ENCODE data around the gene PTPRQ.
"Not testable (repeated sequence)": the region's sequence is repeated elsewhere in the genome, so short reads cannot be mapped to it uniquely, and the experiment has no call there.

The PTPRQ gene

GRCh38 chr12:80472911-80473500 is 29.0 kb downstream of the PTPRQ start:
- DNase-seq (ENCODE audit: low read depth in 2 of 2), result no peak

- DNase-seq (ENCODE audit: low read depth in 2 of 2), result not testable (repeated sequence)
Measured at GRCh38 chr12:80477521-80478145, 33.6 kb downstream of the PTPRQ start.

DNA sequence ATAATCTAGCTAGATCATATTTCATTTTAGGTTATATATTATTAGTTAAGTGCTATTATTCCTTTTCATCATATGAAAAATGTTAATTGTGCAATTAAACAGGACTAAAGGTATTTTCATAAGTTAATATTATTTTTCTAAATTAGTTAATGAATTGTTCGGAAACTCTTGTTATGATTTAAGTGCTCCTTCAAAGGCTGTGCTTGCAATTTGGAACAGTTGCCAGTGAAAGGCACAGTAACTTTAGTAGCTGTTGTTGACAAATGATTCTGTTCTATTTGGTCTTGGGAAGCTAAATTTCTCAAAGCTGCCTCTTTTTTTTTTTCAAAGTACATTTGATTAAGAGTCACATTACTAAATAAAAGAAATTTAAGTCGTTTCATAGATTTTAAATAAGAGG is 40.7 kb downstream of the PTPRQ start:
- no peak for DNase-seq (ENCODE audit: low read depth in 2 of 2)

DNA sequence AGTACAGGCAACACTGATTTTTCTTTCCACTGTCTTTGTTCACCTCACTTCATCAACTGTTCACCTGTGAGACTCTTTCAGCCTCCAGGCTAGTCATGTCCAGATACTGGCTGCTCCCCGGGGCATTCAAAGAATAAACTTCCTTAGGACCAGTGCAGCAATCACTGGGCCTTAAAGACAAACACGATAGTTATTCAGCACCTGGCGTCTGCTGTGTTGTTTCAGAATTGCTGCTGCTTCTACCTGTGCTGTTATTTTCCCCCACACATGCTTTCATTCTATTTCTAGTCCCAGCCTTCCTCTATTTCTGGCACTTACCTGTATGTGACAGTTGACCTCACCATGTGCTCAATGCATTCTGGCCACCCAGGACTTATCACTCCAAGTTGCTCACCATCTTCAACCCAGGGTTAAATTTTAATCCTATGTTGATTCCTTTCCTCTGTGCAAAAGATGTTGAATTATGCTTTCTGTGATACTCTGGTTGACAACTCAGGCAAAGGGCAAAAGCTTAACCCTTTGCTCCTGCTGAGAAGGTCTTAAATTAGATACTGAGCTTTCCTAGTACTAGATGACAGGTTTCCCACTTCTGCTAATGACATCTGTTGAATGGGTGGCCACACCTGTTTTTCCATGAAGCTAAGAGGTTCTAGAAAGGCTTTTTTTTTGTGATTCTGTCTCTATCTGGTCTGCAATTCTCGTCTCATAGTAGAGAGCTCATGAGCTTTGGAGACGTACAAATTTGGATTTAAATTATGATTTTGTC is 41.4 kb downstream of the PTPRQ start:
- DNase-seq (ENCODE audit: low read depth in 2 of 2), result no peak

GRCh38 chr12:80490329-80490728 is 46.3 kb downstream of the PTPRQ start:
- DNase-seq (ENCODE audit: low read depth in 2 of 2), result no peak

DNA sequence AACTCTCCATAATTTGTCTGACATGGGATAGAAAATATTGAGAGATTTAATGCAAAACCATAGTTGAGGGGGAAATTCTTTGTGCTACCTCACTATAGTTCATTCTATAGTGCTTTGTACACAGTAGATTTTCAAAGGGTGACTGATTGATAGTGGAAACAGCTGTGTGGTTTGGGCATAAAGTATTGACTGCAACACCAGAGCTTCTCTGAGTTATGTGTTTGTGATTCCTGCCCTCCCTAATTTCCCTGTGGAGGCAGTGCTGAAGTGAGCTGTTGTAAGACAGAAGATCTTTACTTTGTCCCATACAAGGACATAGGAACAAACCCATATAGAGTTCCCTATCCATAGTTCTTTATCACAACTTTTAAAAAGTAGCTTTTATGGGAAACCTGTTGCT is 47.1 kb downstream of the PTPRQ start:
- DNase-seq (ENCODE audit: low read depth in 2 of 2), result no peak

DNA sequence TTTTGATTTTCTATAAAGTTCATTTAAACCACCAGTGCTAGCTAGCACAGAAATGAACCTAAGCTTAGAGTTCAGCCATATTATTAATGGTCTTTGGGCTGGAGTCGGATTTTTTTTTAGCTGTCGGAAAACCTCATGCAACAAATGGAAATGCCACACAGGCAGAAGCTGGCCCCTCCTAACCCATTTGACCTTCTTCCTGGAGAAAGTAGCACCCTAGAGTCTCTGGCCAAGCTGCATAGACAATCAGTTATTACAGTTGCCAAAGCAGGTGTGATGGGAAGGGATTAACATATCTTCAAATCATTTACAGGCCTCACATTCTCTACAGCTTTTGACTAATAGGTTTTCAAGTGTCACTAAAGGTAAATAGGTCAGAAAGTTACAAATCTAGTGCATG is 49.4 kb downstream of the PTPRQ start:
- no peak for DNase-seq (ENCODE audit: low read depth in 2 of 2)

- DNase-seq (ENCODE audit: low read depth in 2 of 2), result no peak
Measured at GRCh38 chr12:80494836-80495235, 50.8 kb downstream of the PTPRQ start.

DNA sequence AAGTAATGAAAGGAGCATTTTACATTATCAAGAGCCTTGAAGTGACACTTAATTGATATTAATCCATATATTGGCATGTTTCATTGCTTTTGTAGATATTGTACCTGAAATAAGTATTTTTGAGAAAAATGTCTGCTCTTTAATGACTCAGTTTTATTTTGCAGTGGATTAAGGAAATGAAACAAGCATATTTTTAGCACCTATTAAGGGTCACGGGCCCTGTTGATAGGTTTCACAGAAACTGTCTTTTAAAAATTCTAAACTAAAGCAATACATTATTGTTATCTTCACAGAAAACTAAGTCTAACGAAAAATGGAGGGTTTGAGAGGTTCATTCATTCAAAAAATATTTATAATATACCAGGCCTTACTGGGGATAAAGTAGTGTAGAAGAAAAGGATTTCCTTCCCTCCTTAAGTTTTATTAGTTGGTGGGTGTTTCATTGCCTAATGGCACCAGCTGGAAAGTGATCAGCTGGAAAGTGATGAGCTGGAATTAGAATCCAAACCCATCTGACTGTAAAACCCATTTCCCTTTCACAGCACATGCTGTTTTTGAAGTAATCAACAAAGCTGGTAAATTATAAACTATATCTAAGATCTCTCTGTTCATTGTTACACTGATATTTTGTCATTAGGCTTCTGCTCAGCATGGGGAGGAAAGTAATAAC is 54.2 kb downstream of the PTPRQ start:
- no peak for DNase-seq (ENCODE audit: low read depth in 2 of 2)

- DNase-seq (ENCODE audit: low read depth in 2 of 2), result no peak
Measured at GRCh38 chr12:80504389-80505163, 60.5 kb downstream of the PTPRQ start.

DNA sequence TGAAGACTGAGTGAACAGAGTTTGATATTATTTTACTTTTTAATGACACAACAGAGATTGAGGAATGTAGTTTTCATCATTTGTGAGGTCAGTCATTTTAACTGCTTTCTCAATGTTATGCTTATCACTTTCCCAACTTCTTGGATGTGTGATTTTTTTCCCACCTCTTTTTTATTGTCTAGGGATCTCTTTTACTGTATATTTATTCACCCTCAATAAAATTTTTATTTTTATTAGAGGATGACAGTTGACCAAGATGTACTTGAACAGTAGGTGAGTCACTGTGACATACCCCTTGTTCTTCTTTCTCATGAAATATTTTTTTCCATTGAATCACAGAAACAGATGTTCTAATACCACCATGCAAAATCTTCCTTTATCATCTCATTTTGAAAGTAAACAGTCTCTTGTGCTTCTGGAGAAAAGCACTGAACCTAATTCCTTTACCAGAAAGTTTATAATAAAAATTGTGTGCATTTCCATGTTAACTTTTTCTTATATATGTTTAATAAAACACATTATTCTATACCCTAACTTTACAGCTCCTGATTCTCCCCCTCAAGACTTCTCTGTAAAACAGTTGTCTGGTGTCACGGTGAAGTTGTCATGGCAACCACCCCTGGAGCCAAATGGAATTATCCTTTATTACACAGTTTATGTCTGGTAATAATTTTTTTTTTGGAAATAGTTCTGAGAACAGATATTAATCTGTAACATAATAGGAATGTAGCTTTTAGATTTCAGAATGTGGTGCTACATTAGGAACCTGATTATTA is 65.9 kb downstream of the PTPRQ start:
- no peak for DNase-seq (ENCODE audit: low read depth in 2 of 2)

GRCh38 chr12:80512781-80513180 is 68.7 kb downstream of the PTPRQ start:
- no peak for DNase-seq (ENCODE audit: low read depth in 2 of 2)

DNA sequence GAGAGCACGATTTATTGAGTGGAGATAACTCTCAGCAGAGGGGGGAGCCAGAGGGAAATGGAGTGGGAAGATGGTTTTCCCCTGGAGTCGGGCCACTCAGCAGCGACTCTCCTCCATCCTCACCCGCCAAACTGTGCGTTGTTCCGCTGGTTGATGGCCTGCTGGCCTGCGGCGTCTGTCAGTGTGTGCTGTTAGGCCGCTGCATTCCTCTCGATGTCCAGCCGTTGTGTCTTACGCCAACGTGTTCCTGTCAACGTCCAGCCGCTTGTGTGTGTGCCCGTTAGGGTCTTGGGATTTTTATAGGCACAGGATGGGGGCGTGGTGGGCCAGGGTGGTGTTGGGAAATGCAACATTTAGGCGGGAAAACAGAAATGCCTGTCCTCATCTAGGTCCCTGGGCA is 69.2 kb downstream of the PTPRQ start:
- DNase-seq (ENCODE audit: low read depth in 2 of 2), result no peak

GRCh38 chr12:80517655-80518054 is 73.6 kb downstream of the PTPRQ start:
- no peak for DNase-seq (ENCODE audit: low read depth in 2 of 2)

- no peak for DNase-seq (ENCODE audit: low read depth in 2 of 2)
Measured at GRCh38 chr12:80531646-80532045, 87.6 kb downstream of the PTPRQ start.

DNA sequence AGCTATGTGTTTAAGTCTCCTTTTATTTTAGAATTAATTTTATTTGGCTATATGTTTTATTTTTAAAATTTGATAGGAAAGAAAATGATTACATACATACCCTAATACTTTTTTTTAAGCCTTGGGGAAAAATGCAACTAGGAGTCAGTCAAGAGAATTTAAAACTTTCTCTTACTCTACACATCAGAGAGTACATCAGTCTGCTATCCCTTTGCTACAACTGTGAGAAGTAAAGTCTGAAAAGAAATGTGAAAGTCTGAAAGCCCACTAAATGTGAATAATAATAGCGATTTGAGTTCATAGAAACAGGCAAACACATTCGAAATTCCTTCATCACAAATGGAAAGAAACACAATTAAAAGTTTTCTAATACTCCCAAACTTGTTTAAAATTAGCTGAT is 95.0 kb downstream of the PTPRQ start:
- no peak for DNase-seq (ENCODE audit: low read depth in 2 of 2)

GRCh38 chr12:80549298-80549697 is 105.3 kb downstream of the PTPRQ start:
- no peak for DNase-seq (ENCODE audit: low read depth in 2 of 2)

DNA sequence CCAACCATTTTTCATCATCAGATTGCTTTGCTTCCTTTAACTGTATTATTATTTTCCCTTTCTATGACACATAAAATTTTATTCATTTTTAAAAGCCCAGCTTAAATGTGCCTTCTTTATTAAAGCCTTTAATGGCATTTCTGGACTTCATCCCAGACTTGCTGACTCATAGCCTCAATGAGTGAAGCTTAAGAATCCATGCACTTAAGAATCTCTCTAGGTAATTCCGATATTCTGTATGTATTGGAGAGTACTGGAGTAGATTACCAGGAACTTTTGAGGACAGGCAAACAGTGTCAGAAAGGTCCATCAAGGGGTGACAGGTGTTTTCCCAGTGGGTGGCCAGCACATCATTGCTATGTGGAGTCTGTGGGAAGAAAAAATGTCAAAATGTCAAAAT is 107.9 kb downstream of the PTPRQ start:
- no peak for DNase-seq (ENCODE audit: low read depth in 2 of 2)

- no peak for DNase-seq (ENCODE audit: low read depth in 2 of 2)
Measured at GRCh38 chr12:80553316-80553715, 109.3 kb downstream of the PTPRQ start.

DNA sequence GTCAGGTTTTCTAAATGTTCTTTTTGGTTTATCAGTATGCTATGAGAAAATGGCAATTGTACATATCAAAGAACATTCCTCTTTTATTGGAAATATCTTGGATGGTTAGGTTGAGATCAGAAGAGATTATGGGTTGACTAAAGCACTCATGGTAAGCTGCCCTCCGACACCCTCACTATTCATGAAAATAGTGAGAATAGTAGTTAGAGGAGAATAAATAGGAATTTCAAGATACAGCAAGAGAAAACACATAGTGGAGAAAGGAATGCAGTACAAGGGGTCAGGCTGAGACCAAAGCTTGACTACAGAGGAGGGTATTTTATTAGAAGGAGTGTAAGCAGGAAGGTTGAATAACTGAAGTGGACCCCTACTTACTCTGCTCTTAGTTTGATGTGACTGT is 112.5 kb downstream of the PTPRQ start:
- no peak for DNase-seq (ENCODE audit: low read depth in 2 of 2)

- DNase-seq (ENCODE audit: low read depth in 2 of 2), result no peak
Measured at GRCh38 chr12:80559766-80560165, 115.7 kb downstream of the PTPRQ start.
